Effector memory CD8-positive, alpha-beta T cell (primary cell): ENCODE results near the gene GIPC3.

ENCODE experiments used
- ATAC-seq: fragments of 150-1000 bp; cut with Tn5 transposase; replicated peaks from 2 replicates; pipeline ENCODE4 v1.10.0; 2021; ENCODE audit warnings: mild to moderate bottlenecking, moderate library complexity
- DNase-seq, 3 experiments: peaks; one replicate each; pipeline ENCODE4 v3.0.0; 2021
- H3K27ac Mint-ChIP-seq, 2 donors: one replicate each; pipeline ENCODE4 v1.8.0; 2022; ENCODE audit warnings: mild to moderate bottlenecking in 2 of 2, mixed read lengths in 2 of 2, moderate library complexity in 2 of 2
- H3K27me3 Mint-ChIP-seq, 2 donors: one replicate each; pipeline ENCODE4 v1.8.0; 2022; ENCODE audit warnings: mixed read lengths in 2 of 2
- H3K36me3 Mint-ChIP-seq: one replicate; pipeline ENCODE4 v1.8.0; 2022; ENCODE audit warnings: mild to moderate bottlenecking, moderate library complexity, mixed read lengths; ENCODE audit not compliant: insufficient read depth
- H3K4me1 Mint-ChIP-seq, 2 donors: one replicate each; pipeline ENCODE4 v1.8.0; 2022; ENCODE audit warnings: low read depth in 2 of 2, mixed read lengths in 2 of 2
- H3K4me3 Mint-ChIP-seq, 2 donors: one replicate each; pipeline ENCODE4 v1.8.0; 2022; ENCODE audit warnings: mild to moderate bottlenecking in 2 of 2, mixed read lengths in 2 of 2, moderate library complexity in 2 of 2
- H3K9me3 Mint-ChIP-seq, 2 donors: one replicate each; pipeline ENCODE4 v1.8.0; 2022; ENCODE audit warnings: mixed read lengths in 2 of 2

The GIPC3 gene

GRCh38 chr19:3591876-3592613, 6.8 kb downstream of the GIPC3 start:
- no peak for DNase-seq
- no peaks in the 10 kb centered on the region for H3K9me3 Mint-ChIP-seq
- H3K4me1 Mint-ChIP-seq: no peaks in the 10 kb centered on the region

GRCh38 chr19:3593156-3593555, 7.9 kb downstream of the GIPC3 start:
- H3K4me3 Mint-ChIP-seq: no peak overlapping the region
- no peak overlapping the region for H3K27ac Mint-ChIP-seq
- no peaks in the 10 kb centered on the region for H3K36me3 Mint-ChIP-seq
- no peaks in the 10 kb centered on the region for H3K4me1 Mint-ChIP-seq
- DNase-seq (no peak), ATAC-seq (no peak)
- no peaks in the 10 kb centered on the region for H3K9me3 Mint-ChIP-seq
- no peaks in the 10 kb centered on the region for H3K27me3 Mint-ChIP-seq

More at GRCh38 chr19:3591876-3592613, 6.8 kb downstream of the GIPC3 start:
- no peaks in the 10 kb centered on the region for H3K27me3 Mint-ChIP-seq
- H3K4me3 Mint-ChIP-seq: no peak overlapping the region
- H3K36me3 Mint-ChIP-seq: no peaks in the 10 kb centered on the region
- H3K27ac Mint-ChIP-seq: no peak overlapping the region
- no peak for ATAC-seq

GRCh38 chr19:3595521-3596061, 10.3 kb downstream of the GIPC3 start:
- Mint-ChIP-seq H3K4me3 (no peak overlapping the region), H3K9me3 (no peaks in the 10 kb centered on the region), H3K27ac (no peak overlapping the region), H3K4me1 (no peaks in the 10 kb centered on the region), H3K27me3 (no peaks in the 10 kb centered on the region), H3K36me3 (no peaks in the 10 kb centered on the region)
- DNase-seq: no peak
- ATAC-seq: no peak

GRCh38 chr19:3599776-3600187, 14.5 kb downstream of the GIPC3 start:
- DNase-seq (no peak), ATAC-seq (no peak)
- Mint-ChIP-seq H3K36me3 (peaks cover 4% of the 10 kb centered on the region), H3K27me3 (no peaks in the 10 kb centered on the region), H3K4me1 (no peaks in the 10 kb centered on the region), H3K9me3 (no peaks in the 10 kb centered on the region), H3K27ac (no peak overlapping the region), H3K4me3 (no peak overlapping the region)

- Mint-ChIP-seq H3K9me3 (no peaks in the 10 kb centered on the region), H3K27me3 (no peaks in the 10 kb centered on the region), H3K27ac (no peak overlapping the region), H3K4me3 (no peak overlapping the region), H3K4me1 (no peaks in the 10 kb centered on the region), H3K36me3 (peaks cover 4% of the 10 kb centered on the region)
- no peak for ATAC-seq
- DNase-seq: no peak
Measured at GRCh38 chr19:3601021-3601420, 15.7 kb downstream of the GIPC3 start.

- Mint-ChIP-seq H3K27ac (no peak overlapping the region), H3K27me3 (no peaks in the 10 kb centered on the region), H3K4me1 (peaks cover 5 to 6% of the 10 kb centered on the region in 2 donors), H3K36me3 (peaks cover 4% of the 10 kb centered on the region), H3K4me3 (no peak overlapping the region), H3K9me3 (no peaks in the 10 kb centered on the region)
- DNase-seq (no peak), ATAC-seq (no peak)
Measured at GRCh38 chr19:3603121-3603811, 18.0 kb downstream of the GIPC3 start.

- Mint-ChIP-seq H3K27me3 (no peaks in the 10 kb centered on the region), H3K9me3 (no peaks in the 10 kb centered on the region), H3K4me1 (peaks cover 5 to 6% of the 10 kb centered on the region in 2 donors), H3K4me3 (no peak overlapping the region), H3K27ac (no peak overlapping the region), H3K36me3 (peaks cover 4% of the 10 kb centered on the region)
- no peak for ATAC-seq
- no peak for DNase-seq
Measured at GRCh38 chr19:3604227-3604986, 19.1 kb downstream of the GIPC3 start.

- Mint-ChIP-seq H3K36me3 (peaks cover 4% of the 10 kb centered on the region), H3K27ac (no peak overlapping the region), H3K9me3 (no peaks in the 10 kb centered on the region), H3K27me3 (no peaks in the 10 kb centered on the region), H3K4me1 (peaks cover 5 to 6% of the 10 kb centered on the region in 2 donors), H3K4me3 (no peak overlapping the region)
- ATAC-seq (peak; percentile 59), DNase-seq (peak in 1 of 3 experiments; percentile 23)
Measured at GRCh38 chr19:3604987-3605343, 19.7 kb downstream of the GIPC3 start.

- DNase-seq (no peak), ATAC-seq (peak; percentile 18)
- no peak overlapping the region for H3K4me3 Mint-ChIP-seq
- no peaks in the 10 kb centered on the region for H3K27me3 Mint-ChIP-seq
- H3K27ac Mint-ChIP-seq: no peak overlapping the region
- peaks cover 4% of the 10 kb centered on the region for H3K36me3 Mint-ChIP-seq
- peaks cover 5 to 6% of the 10 kb centered on the region in 2 donors for H3K4me1 Mint-ChIP-seq
- no peaks in the 10 kb centered on the region for H3K9me3 Mint-ChIP-seq
Measured at GRCh38 chr19:3605361-3605760, 20.1 kb downstream of the GIPC3 start.

GRCh38 chr19:3605770-3606169, 20.5 kb downstream of the GIPC3 start:
- Mint-ChIP-seq H3K9me3 (no peaks in the 10 kb centered on the region), H3K36me3 (peaks cover 4% of the 10 kb centered on the region), H3K27ac (no peak overlapping the region), H3K4me1 (peaks cover 5 to 6% of the 10 kb centered on the region in 2 donors), H3K4me3 (no peak overlapping the region), H3K27me3 (no peaks in the 10 kb centered on the region)
- ATAC-seq (no peak), DNase-seq (no peak)

- Mint-ChIP-seq H3K36me3 (peaks cover 4% of the 10 kb centered on the region), H3K27ac (no peak overlapping the region), H3K9me3 (no peaks in the 10 kb centered on the region), H3K4me3 (no peak overlapping the region), H3K27me3 (no peaks in the 10 kb centered on the region), H3K4me1 (peaks cover 5 to 6% of the 10 kb centered on the region in 2 donors)
- DNase-seq: peak in 1 of 3 experiments; percentile 19
- peak; percentile 63 for ATAC-seq
Measured at GRCh38 chr19:3606174-3606689, 21.0 kb downstream of the GIPC3 start.

GRCh38 chr19:3606690-3607289, 21.5 kb downstream of the GIPC3 start, which contains the start of gene TBXA2R:
TSS of gene TBXA2R (minus strand) at chr19:3606875. CDS start at chr19:3600634, 6,241 bp downstream.
- Mint-ChIP-seq H3K9me3 (no peaks in the 10 kb centered on the region), H3K4me3 (peak within 1 kb of the TSS in 1 of 2 donors; percentile 45), H3K4me1 (peaks cover 5 to 6% of the 10 kb centered on the region in 2 donors), H3K36me3 (peaks cover 8% of the 10 kb centered on the region), H3K27me3 (no peaks in the 10 kb centered on the region), H3K27ac (no peak within 1 kb of the TSS)
- DNase-seq (peak; percentile 26 to 43 (median 35)), ATAC-seq (peak; percentile 31)
